Stimulated activated CD8-positive, alpha-beta memory T cell treated with anti-CD3 and anti-CD28 coated beads, Interleukin-15, amount 100 ng/mL, for 1 hour (primary cell): ENCODE measurements around the gene MUC7.
"Not testable (repeated sequence)": the region's sequence is repeated elsewhere in the genome, so short reads cannot be mapped to it uniquely, and the experiment has no call there.

Experiments
- DNase-seq: peaks from one replicate; pipeline ENCODE4 v3.0.0-alpha.2; 2020; ENCODE audit warnings: low read depth

Gene MUC7

DNA sequence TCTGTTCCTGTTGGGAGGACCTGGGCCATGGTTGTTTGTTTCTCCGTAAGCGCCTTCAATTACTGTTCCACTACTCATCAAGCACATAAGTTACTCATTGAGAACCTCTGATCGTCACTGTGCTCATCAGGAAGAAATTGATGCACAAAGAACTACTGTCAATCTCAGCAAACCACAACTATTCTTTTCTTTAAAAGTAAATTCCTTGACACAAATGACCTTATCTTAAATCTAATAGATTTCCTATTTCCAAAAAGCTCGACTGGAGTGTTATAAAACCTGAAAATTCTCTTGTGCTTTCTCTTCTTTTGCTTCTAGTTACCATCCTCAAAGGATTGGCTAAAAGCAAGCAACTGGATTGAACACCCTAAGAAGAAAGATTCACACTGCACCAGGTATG lies at the start of gene MUC7:
MUC7 (plus strand) TSS at position 301 of the 400 bp plus-strand sequence. CDS start 1,825 bp downstream, outside the sequence.
- no peak for DNase-seq

DNA sequence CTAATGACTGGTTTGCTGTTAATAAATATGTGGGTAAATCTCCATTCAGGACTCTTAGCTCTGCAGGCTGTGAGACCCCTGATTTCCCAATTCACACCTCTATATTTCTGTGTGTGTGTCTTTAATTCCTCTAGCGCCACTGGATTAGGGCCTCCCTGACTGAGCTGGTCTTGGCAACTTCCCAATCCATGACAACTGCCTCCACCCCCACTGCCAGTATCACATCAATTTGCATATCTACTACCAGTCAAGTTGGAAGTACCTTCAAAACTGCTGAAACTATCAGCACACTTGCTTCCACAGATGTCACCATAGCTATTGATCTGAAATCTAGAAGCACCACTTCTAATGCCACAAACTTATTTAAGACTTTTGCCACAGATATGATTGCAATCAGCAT lies 46.7 kb upstream of the MUC7 start:
- no peak for DNase-seq

DNA sequence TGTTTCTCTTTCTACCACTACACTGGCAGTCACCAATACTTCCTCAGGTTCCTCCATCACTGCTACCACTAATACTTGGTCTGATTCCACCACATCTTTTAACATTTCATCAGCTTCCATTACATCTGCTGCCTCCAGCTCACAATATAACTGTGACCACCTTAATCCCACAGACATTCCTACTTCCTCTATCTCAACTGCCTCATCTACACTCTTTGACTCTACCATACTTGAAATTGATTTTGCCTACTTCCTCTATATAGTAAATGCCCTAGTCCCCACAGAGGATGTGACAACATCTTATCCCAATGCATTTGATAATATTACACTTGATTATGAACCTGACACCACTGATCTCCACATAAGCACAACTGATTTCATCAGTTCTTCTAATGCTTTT lies 45.2 kb upstream of the MUC7 start:
- no peak for DNase-seq

DNA sequence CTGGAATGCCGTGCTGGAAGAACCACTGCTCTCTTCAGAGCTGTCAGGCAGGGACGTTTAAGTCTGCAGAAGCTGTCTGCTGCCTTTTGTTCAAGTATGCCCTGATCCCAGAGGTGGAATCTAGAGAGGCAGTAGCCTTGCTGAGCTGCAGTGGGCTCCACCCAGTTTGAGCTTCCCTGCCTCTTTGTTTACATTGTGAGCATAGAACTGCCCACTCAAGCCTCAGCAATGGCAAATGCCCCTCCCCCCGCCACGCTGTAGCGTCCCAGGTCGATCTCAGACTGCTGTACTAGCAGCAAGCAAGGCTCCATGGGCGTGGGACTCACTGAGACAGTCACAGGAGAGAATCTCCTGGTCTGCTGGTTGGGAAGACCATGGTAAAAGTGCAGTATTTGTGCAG lies 34.8 kb upstream of the MUC7 start:
- DNase-seq: no peak

DNA sequence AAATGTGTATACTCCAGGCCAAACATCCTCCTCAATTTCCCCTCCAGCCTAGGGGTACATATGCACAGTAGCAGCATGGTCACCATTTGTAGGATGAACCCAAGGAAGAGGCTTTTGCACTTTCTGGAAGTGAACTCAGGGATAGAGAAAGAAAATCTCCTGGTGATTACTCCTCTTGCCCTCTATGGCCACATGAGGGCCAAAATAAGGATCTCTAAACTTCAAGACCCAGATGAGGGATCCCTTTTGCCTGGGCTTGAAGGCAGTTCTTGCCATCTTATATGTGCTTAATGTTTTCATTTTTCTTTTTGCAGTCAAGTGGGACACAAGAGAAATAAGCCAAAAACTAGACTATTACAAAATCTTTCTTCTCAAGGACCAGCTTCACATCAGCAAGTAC lies 29.5 kb upstream of the MUC7 start:
- no peak for DNase-seq

DNA sequence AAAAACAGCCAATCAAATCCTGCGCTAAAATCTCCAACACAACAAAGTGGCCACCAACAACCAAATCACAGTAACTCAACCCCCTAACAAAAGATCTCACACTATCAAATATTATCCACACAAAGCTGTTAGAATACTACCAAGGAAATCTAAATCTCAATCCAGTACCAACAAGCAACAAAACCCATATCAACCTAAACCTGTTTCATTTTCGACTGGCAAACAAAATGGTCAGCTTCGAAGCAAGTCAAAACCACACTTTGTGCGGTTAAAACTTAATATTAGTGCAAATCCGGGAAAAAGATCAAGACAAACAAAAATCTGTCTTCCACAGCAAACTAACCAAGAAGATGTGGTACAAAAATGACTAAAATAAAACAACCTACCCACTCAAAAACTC lies 28.7 kb upstream of the MUC7 start:
- DNase-seq: no peak

DNA sequence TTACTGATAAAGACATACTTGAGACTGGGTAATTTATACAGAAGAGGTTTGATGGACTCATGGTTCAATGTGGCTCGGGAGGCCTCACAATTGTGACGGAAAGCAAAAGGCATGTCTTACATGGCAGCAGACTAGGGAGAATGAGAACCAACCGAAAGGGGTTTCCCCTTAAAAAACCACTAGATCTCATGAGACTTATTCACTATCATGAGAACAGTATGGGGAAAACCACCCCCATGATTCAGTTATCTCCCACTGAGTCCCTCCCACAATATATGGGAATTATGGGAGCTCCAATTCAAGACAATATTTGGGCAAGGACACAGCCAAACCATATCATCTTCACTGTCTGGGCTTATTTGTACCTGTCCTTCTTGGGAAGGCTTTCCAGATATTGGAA lies 22.8 kb upstream of the MUC7 start:
- DNase-seq: no peak

DNA sequence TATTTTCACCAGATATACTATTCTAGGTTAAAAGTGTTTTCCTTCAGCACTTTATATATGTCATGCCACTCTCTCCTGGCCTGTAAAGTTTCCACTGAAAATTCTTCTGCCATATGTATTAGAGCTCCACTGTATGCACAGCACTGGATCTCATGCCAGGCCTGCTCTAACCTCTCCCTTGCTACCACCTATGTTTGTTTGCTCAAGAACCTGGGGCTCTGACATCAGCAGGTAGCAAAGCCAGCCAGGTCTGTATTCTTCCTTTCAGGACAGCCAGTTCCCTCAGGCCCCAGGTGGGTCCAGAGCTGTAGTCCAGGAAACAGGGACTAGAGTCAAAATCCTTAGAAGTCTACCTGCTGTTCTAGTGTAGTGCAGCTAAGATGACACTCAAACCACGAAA lies 19.1 kb upstream of the MUC7 start:
- no peak for DNase-seq

DNA sequence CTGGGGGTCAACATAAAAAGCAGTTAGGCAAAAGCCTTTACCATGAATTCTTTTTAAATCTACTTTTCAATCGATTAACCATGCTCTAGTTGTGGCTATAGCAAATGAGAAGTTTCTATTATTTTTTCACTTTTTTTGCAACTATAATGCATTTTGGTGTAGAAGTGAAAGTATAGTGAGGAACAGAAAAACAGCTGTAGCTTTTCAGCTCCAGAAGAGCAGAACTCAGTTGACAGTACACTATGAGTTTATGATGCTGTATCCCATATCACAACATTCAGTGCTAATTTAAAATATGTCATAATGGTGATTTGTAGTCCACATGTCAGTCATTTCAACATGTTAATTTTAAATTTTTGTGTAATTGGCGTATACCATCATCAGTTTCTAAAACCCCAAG lies 8.7 kb upstream of the MUC7 start:
- DNase-seq: no peak

DNA sequence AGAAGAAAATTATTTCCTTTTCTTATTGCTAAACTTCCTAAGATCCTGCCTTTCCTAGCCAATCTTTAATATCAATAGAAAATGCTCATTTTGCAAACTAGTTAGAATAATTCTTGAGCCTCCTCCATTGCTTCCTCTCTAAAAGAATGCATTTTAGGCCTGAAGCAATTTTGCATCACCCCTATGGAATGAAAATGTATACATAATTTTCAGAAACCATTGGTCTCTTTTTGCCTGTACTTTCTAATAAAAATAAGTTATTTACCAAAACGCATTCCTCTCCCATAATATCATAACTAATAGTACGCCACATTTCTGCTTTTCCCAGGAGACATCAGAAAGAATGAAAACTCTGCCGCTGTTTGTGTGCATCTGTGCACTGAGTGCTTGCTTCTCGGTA lies 1.7 kb downstream of the MUC7 start:
- no peak for DNase-seq

DNA sequence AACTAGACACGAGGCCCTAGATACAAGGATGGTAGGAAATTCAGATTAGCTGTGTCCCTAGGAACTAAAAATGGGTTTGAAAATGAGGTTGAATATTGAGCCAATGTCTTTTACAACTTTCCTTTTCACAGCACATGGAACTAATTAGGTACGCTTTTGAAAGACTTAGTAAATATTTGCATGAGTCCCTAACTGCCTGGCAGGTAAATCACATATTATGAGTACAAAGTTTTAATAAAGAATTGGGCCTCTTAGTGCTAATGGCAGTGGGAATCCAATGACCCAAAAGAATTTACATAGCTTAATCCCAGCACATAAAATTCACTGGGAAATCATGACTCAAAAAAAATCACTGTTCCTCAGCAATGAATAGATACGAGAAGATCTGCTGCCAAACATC lies 16.8 kb downstream of the MUC7 start:
- no peak for DNase-seq

DNA sequence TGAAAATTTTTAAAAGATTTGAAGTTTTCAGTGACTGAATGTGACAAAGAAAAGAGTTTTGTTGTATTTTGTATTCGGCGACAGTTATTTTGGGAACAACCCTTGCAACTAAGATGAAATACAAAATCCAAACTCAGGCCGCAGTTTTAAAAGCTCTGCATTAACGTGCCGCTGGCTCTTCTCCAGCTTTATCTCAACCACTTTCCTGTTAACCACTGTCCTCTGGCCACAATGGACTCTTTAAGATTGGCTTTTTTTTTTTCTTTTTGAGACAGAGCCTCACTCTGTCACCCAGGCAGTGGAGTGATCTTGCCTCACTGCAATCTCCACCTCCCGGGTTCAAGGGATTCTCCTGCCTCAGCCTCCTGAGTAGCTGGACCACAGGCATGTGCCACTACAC lies 24.2 kb downstream of the MUC7 start:
- no peak for DNase-seq

DNA sequence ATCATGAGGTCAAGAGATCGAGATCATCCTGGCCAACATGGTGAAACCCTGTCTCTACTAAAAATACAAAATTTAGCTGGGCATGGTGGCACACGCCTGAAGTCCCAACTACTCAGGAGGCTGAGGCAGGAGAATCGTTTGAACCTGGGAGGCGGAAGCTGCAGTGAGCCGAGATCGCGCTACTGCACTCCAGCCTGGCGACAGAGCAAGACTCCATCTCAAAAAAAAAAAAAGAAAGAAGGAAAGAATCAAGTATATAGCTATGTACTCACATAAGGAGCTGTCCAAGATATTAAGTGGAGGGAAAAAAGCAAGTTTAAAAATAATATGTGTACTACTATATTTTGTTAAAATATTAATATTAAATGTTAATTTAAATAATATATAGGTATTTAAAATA lies 29.8 kb downstream of the MUC7 start:
- not testable (repeated sequence) for DNase-seq

DNA sequence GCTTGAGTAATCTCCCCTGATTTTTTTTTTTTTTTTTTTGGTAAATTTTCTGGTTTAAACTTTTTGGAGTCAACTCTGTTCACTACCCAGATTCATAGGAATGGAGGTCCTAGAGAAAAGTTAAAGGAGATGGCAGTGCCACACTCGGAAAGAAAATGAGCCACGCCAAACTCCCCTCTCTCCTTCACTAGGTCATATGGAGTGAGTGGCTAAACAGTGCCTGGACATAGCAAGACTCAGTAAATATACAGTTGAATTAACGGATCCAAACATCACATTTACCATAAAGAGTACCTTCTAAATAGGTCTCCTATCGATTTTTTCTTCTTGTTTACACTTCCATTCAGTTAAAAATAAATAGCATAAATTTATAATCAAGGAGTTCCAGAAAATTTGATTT lies 32.7 kb downstream of the MUC7 start:
- no peak for DNase-seq

DNA sequence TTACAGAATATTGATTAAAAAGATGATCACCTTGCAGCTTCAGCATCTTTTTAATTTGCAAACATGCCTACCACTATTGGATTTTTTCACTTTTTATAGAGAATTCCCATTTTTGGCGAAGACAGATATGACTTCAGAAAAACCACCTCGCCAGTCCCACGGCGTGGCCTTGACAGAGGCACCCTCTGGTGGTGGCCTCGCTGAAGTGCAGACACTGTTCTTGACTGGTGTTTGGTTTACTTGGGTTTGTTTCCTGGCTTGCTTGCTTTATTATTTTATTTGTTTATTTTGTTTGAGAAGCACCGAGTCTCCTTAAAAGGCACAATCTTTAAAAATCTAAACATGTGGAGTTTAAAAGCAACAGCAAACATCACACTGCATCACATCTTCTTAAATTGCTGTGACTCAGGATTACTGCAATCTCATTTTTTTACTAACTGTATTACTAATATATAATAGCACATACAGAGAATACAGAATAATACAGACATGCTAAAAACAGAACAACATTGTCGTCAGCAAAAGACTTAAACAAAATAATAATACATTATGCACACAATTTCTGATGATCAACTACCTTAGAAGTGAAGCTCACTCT lies 33.3 kb downstream of the MUC7 start:
- DNase-seq: peak; percentile 21

DNA sequence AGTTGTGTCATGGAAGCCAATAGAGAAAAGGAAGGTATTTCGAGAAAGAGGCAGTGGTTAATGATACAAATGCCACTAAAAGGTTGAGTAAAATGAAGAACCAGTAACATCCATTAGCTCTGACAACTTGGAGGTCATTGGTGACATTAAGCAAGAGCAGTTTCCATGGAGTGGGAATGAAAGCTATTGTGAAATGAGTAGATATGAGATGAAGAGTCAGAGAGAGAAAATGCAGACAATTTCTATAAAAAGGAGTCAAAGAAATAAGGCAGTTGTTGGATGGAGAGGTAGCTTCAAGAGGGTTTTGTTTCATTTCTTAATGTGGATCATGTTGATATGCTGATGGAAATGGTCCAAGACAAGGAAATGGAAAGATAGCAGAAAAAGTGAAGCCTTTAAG lies 36.8 kb downstream of the MUC7 start:
- DNase-seq: no peak

DNA sequence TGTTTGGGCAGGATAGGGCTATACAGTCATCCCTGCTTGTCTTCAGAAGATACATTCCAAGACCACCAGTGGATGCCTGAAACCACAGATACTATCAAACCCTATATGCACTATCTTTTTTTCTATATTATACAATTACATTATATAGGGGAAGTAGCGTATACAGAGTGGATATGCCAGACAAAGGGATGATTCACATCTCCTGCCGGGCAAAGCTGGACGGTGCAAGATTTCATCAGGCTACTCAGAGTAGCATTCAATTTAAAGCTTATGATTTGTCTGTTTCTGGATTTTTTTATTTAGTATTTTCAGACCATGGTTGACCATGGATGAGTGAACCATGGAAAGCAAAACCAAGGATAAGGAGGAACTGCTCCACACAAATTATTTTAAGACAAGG lies 39.4 kb downstream of the MUC7 start:
- DNase-seq: no peak

DNA sequence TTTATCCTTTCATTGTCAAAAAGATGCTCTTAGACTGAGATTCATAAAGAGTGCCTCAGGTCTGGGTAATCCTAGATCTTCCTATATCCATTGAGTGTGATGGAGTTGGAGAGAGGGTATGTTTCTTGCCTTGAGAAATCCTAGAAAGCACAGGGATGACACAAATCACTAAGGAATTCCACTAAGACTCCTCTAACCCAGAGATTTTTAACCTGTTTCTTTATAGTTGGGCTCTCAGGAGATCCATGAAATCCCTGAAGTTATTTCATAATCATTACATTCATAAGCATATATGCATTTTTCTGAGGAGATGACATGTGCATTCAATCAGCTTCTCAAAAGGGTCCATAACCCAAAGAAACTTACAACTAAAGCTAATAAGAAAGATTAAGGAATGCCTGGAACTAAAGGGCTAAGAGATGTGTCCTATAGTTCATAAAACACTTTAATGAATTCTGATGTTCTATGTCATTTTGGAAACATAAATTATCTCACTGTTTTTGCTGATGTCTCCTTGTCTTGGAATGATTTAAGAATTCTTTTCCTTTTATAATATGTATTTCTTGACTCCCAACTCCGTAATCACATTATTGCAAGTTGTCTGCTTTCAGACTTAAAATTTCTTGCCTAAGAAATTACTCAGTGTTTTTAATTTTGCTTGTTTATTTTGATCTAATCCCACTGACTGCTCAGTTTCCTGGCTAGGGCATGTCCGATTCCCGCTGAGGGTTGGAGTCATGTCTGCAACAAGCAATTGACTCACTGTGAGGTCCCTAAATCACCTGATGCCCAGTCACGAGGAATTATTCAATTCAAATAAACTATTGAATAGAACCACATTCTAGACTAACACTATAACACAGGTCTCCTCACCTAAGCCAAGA lies 43.6 kb downstream of the MUC7 start:
- DNase-seq: no peak

DNA sequence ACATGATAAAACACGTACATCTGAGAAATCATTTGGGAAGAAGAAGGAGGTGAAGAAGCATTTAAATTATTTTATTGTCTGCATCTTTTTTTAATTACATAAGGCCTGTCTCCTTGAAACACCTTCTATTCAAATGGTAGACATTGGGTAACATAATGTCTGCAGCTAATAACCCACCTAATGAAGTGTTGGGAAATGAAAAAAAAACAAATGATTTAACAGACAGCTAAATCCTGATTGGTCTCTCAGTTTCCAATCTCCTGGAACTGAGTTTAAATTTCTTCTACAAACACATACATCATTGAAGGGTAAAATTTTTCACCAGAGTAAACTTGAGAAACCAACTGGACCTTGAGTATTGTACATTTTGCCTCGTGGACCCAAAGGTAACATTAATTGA lies 46.3 kb downstream of the MUC7 start, which contains the start of gene AMTN:
AMTN (plus strand) TSS at position 301 of the 400 bp plus-strand sequence. CDS start 209 bp downstream, outside the sequence.
- no peak for DNase-seq

DNA sequence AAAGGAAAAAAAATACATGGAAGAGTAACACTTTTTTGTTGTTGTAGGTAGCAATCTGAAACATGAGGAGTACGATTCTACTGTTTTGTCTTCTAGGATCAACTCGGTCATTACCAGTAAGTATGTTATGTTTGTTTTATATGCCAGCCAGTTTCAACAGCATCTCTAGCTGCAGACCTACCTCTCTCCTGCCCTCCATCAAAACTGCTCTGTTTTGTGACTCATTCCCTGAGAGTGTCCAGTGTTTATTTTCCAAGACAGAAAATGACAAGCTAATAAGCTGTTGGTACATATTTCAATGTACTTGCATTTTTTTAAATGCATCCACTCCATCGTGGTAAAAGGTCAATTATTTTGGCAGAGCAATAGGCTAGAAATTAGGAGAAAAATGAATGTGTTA lies 46.7 kb downstream of the MUC7 start:
- DNase-seq: no peak

DNA sequence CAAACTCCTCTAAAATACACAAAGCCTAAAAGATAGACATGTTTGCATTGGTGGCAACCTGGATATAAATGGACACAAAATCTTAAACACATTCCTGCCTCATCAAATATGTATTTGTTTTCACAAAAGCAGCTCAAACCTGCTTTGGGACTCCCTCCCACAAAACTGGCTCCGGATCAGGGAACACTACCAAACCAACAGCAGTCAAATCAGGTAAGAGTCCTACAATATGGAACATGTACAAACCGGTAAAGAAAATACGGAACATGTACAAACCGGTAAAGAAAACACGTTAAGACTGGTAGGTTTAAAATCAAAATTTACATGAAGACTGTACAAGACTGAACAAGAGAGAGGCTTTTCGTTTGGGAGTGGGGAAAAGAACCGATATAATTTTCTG lies 50.6 kb downstream of the MUC7 start:
- DNase-seq: no peak

DNA sequence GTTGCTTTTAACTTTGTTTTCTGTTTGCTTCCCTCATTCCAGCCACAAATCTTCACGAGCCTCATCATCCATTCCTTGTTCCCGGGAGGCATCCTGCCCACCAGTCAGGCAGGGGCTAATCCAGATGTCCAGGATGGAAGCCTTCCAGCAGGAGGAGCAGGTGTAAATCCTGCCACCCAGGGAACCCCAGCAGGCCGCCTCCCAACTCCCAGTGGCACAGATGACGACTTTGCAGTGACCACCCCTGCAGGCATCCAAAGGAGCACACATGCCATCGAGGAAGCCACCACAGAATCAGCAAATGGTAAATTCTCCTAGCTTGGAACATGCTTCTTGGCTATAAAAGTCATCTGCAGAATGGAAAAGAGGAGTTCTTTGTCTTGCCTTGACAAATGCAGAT lies 59.0 kb downstream of the MUC7 start:
- DNase-seq: no peak

DNA sequence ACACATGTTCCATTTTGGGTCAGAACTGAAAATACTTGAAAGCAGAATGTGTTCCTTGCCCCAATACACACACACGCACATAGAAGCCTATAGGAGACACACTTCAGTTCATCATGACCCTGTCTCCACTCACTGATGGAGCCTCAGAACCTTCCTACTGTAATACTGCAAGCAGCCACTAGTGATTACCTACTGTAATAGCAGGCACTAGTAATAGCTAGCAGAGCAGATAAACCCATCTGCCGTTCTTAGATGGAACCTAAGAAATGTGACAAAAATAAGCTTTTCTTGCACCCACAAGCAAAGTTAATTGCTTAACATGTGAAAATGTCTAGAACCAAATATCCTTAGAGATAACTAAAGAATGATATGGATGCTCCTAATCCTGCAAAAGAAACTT lies 60.0 kb downstream of the MUC7 start:
- DNase-seq: no peak
